ENCODE measurements around the gene C1RL.

DNA sequence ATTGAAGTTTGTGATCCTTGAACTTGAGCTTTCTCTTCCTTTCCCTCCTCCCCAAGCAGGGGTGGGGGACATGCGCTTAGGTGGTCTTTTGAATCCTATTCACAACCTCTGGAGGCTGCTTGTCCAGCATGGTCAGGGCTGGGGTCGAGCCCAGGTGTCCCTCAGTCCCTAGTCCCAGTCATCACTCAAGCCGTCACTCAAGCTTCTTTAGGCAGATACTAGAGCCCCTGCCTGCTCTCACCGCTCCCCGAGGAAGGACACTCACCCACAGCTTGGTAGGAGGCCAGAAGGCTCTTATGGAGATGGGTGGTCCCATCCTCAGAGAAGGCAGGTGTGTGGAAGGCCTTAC lies 532 bp upstream of the C1RL start:
- TF ChIP-seq CTCF (IDR thresholded peaks at IDR 0.05): no peak
- TF ChIP-seq POLR2A (IDR thresholded peaks at IDR 0.05): no peak
- TF ChIP-seq POLR2AphosphoS5 (IDR thresholded peaks at IDR 0.05): no peak

Data from stomach (tissue), 4 donors.